GM12878 (cell line): ENCODE data around the gene LRP1. TPM values are rescaled to one million over a fixed set of nuclear protein-coding genes. Genes with fewer than 3 reads are reported as not detected.

Experiments
- BHLHE40 ChIP-seq, 2 experiments: fragments of 450-650 bp in 1 of 2; IDR thresholded peaks; 2 replicates each; pipeline ENCODE4 v1.6.1; 2011 to 2017; ENCODE audit warnings: low read depth in 2 of 2, borderline replicate concordance in 1 of 2, improper control_type of control experiment in 1 of 2, low read length in 1 of 2, mild to moderate bottlenecking in 1 of 2
- BRCA1 ChIP-seq: IDR thresholded peaks from 2 replicates; pipeline ENCODE4 v1.6.1; 2011; ENCODE audit warnings: low read depth, low read length, improper control_type of control experiment
- IKZF2 ChIP-seq, 2 experiments: fragments of 450-650 bp; IDR thresholded peaks; 2 replicates each; pipeline ENCODE4 v1.6.1; 2017; ENCODE audit warnings: mild to moderate bottlenecking in 2 of 2, moderate library complexity in 2 of 2
- IRF4 ChIP-seq: IDR thresholded peaks from 2 replicates; pipeline ENCODE4 v1.6.1; 2011; ENCODE audit warnings: low read depth, low read length
- IRF5 ChIP-seq: fragments of 450-650 bp; IDR thresholded peaks from 2 replicates; pipeline ENCODE4 v1.6.1; 2017; ENCODE audit warnings: borderline replicate concordance
- MAX ChIP-seq: IDR thresholded peaks from 2 replicates; pipeline ENCODE4 v1.6.1; 2012; ENCODE audit warnings: low read depth, low read length, improper control_type of control experiment
- SIX5 ChIP-seq: IDR thresholded peaks from 2 replicates; pipeline ENCODE4 v1.6.1; 2011; ENCODE audit warnings: mild to moderate bottlenecking, low read depth, low read length, moderate library complexity; ENCODE audit not compliant: severe bottlenecking
- SKIL ChIP-seq: fragments of 450-650 bp; IDR thresholded peaks from 2 replicates; pipeline ENCODE4 v1.6.1; 2017; ENCODE audit warnings: mild to moderate bottlenecking, low read depth, inconsistent platforms; ENCODE audit not compliant: poor library complexity, severe bottlenecking
- SMAD5 ChIP-seq: IDR thresholded peaks from 2 replicates; pipeline ENCODE4 v1.6.1; 2016; ENCODE audit warnings: antibody characterized with exemption, low read depth
- SPI1 ChIP-seq: IDR thresholded peaks from 2 replicates; pipeline ENCODE4 v1.6.1; 2011; ENCODE audit warnings: low read depth, mild to moderate bottlenecking, low read length, moderate library complexity, borderline replicate concordance; ENCODE audit not compliant: insufficient read depth
- SREBF2 ChIP-seq: IDR thresholded peaks from 2 replicates; pipeline ENCODE4 v1.6.1; 2012; ENCODE audit warnings: mild to moderate bottlenecking, low read length
- ZBED1 ChIP-seq: IDR thresholded peaks from 2 replicates; pipeline ENCODE4 v1.6.1; 2016; ENCODE audit warnings: borderline replicate concordance
- ZBTB40 ChIP-seq: fragments of 450-650 bp; IDR thresholded peaks from 2 replicates; pipeline ENCODE4 v1.6.1; 2016; ENCODE audit warnings: mild to moderate bottlenecking, moderate library complexity, borderline replicate concordance
- ZNF207 ChIP-seq: fragments of 450-650 bp; IDR thresholded peaks from 2 replicates; pipeline ENCODE4 v1.6.1; 2014; ENCODE audit warnings: antibody characterized with exemption, mild to moderate bottlenecking, borderline replicate concordance
- ZNF217 ChIP-seq: fragments of 450-650 bp; IDR thresholded peaks from 2 replicates; pipeline ENCODE4 v1.6.1; 2017; ENCODE audit warnings: antibody characterized with exemption, mild to moderate bottlenecking
- ZNF687 ChIP-seq: fragments of 450-650 bp; IDR thresholded peaks from 2 replicates; pipeline ENCODE4 v1.6.1; 2017; ENCODE audit warnings: mild to moderate bottlenecking, moderate library complexity
- ZSCAN29 ChIP-seq: fragments of 450-650 bp; IDR thresholded peaks from 2 replicates; pipeline ENCODE4 v1.6.1; 2017; ENCODE audit warnings: mild to moderate bottlenecking, moderate library complexity
- ZZZ3 ChIP-seq: IDR thresholded peaks from 2 replicates; pipeline ENCODE4 v1.6.1; 2011; ENCODE audit warnings: low read depth; ENCODE audit not compliant: control insufficient read depth, insufficient read length
- polyA plus RNA-seq, 11 experiments: library from polyadenylated mRNA; depleted of rRNA in 4 of 11; unstranded in 6 of 11; stranded (reverse) in 5 of 11; fragments of >200 nt; fragmentation: Nextera tagmentation in 4 of 11; fragmentation: Illumina TruSeq in 1 of 11; extraction: Ambion mirVana in 4 of 11; extraction: Trizol in 1 of 11; gene quantifications; 1 replicate in 1 of 11; 2 replicates in 10 of 11; pipeline versions ENCODE4 v1.2.1 to v1.2.3, GENCODE V29; 2011 to 2016; ENCODE audit warnings: inconsistent platforms in 2 of 11, missing spikeins in 2 of 11, low read depth in 1 of 11
- total RNA-seq, 4 experiments: library from RNA; depleted of rRNA in 3 of 4; stranded (reverse); fragments of >200 nt in 3 of 4; fragmentation: Illumina TruSeq in 1 of 4; extraction: Trizol in 1 of 4; gene quantifications; 2 replicates each; pipeline versions ENCODE4 v1.2.1 to v1.2.3, GENCODE V29; 2013 to 2021

LRP1 gene
- total and polyA plus RNA-seq, 10 of the 15 experiments (the other 5 are each of a cell fraction or from before 2014, with no cell fraction given): under 0.01 to 1.1 (median 0.20) TPM; not detected in 2

GRCh38 chr12:57213058-57213715, 84.9 kb downstream of the LRP1 start (continued):
- TF ChIP-seq ZNF687 (no peak), ZBTB40 (peak; percentile 60), ZZZ3 (no peak), IRF5 (no peak), SKIL (no peak), ZBED1 (no peak), BHLHE40 (IDR thresholded peaks at IDR 0.05; ENCODE audit: borderline replicate concordance in 1 of 2, low read depth in 2 of 2, low read length in 1 of 2) (peak; percentile 20 to 29; a peak in 1 of 4 replicates), SMAD5 (no peak), SREBF2 (no peak), BRCA1 (no peak), SPI1 (no peak), ZNF217 (no peak), SIX5 (no peak), ZNF207 (no peak), MAX (peak; percentile 75; the same call in 1 of the 2 replicates), ZSCAN29 (no peak), IRF4 (no peak), IKZF2 (IDR thresholded peaks at IDR 0.05) (peak in 1 of 2 experiments; percentile 26; a peak in 1 of 4 replicates)
